SU-DHL-6 (cell line): ENCODE results near the gene PEX6.
A peak's percentile ranks its signal among the peaks of the same experiment; 100 is the strongest.
"Not testable (repeated sequence)": the region's sequence is repeated elsewhere in the genome, so short reads cannot be mapped to it uniquely, and the experiment has no call there.

Experiments used
- H2AFZ ChIP-seq: fragments of 200-600 bp; sonication (generic); 2 replicates; pipeline ENCODE4 v1.6.1; 2014; ENCODE audit warnings: low read depth, mild to moderate bottlenecking, moderate library complexity, mixed read lengths, antibody characterized with exemption, low read length; ENCODE audit not compliant: severe bottlenecking
- H3F3A ChIP-seq: fragments of 200-600 bp; shearing (Covaris generic); 2 replicates; pipeline ENCODE4 v1.6.0; 2016; ENCODE audit warnings: antibody characterized with exemption, mild to moderate bottlenecking; ENCODE audit not compliant: insufficient read depth
- H3K27ac ChIP-seq: fragments of 200-600 bp; sonication (generic); 2 replicates; pipeline ENCODE4 v1.5.1; 2016; ENCODE audit warnings: low read depth, mild to moderate bottlenecking, low read length, moderate library complexity, mixed read lengths
- H3K27me3 ChIP-seq: fragments of 200-600 bp; sonication (generic), shearing (Covaris generic); 2 replicates; pipeline ENCODE4 v1.6.0; 2014; ENCODE audit warnings: mild to moderate bottlenecking, low read length
- H3K36me3 ChIP-seq: fragments of 200-600 bp; sonication (generic); 2 replicates; pipeline ENCODE4 v1.6.1; 2014; ENCODE audit warnings: mild to moderate bottlenecking, low read length, mixed read lengths
- H3K4me2 ChIP-seq: fragments of 300-600, 200-600 bp; shearing (Covaris generic), sonication (generic); 2 replicates; pipeline ENCODE4 v1.6.0; 2014; ENCODE audit warnings: low read length, low read depth, mild to moderate bottlenecking; ENCODE audit not compliant: poor library complexity, severe bottlenecking
- H3K4me3 ChIP-seq: fragments of 200-600 bp; sonication (generic); 2 replicates; pipeline ENCODE4 v1.5.1; 2014; ENCODE audit warnings: antibody characterized with exemption, low read length, mild to moderate bottlenecking, mixed read lengths; ENCODE audit not compliant: insufficient read depth, poor library complexity, severe bottlenecking
- H3K79me2 ChIP-seq: fragments of 200-600 bp; sonication (generic); 2 replicates; pipeline ENCODE4 v1.6.1; 2014; ENCODE audit warnings: mild to moderate bottlenecking, low read length, moderate library complexity; ENCODE audit not compliant: insufficient read depth
- H3K9ac ChIP-seq: fragments of 200-600 bp; sonication (generic); 2 replicates; pipeline ENCODE4 v1.7.0; 2014; ENCODE audit warnings: mild to moderate bottlenecking, low read length
- H3K9me2 ChIP-seq: fragments of 200-600 bp; sonication (generic); replicated peaks from 2 replicates; pipeline ENCODE4 v1.6.1; 2014; ENCODE audit warnings: low read length; ENCODE audit not compliant: insufficient read depth
- H3K9me3 ChIP-seq: fragments of 200-600 bp; sonication (generic); 2 replicates; pipeline ENCODE4 v1.6.1; 2014; ENCODE audit warnings: low read length, mixed read lengths; ENCODE audit not compliant: insufficient read depth
- H4K20me1 ChIP-seq: fragments of 200-600 bp; sonication (generic); 2 replicates; pipeline ENCODE4 v1.6.1; 2014; ENCODE audit warnings: low read depth, mild to moderate bottlenecking, antibody characterized with exemption, low read length, moderate library complexity, mixed read lengths
- CTCF ChIP-seq: fragments of 200-600 bp; sonication (generic); IDR thresholded peaks from one replicate; pipeline ENCODE4 v1.5.1; 2017; ENCODE audit warnings: antibody characterized with exemption, mild to moderate bottlenecking, low read length, moderate library complexity; ENCODE audit not compliant: insufficient read depth, poor library complexity, severe bottlenecking
- EZH2phosphoT487 ChIP-seq: fragments of 200-600 bp; sonication (generic), shearing (Covaris generic); conservative IDR thresholded peaks from 2 replicates; pipeline ENCODE4 v1.6.1; 2018; ENCODE audit warnings: mild to moderate bottlenecking, antibody characterized with exemption, low read length, moderate library complexity, mixed read lengths

Gene PEX6

GRCh38 chr6:42959917-42960242 is 19.1 kb downstream of the PEX6 start:
- H3K4me3 ChIP-seq, result peak overlapping the region; percentile 28
- peak overlapping the region; percentile 27; the same call in 1 of the 2 replicates for H3K9ac ChIP-seq
- no peak for TF ChIP-seq EZH2phosphoT487
- TF ChIP-seq CTCF, result no peak
- no peaks in the 10 kb centered on the region for H3K79me2 ChIP-seq
- no peaks in the 10 kb centered on the region for H4K20me1 ChIP-seq
- H3K9me2 ChIP-seq, result no peaks in the 10 kb centered on the region
- no peaks in the 10 kb centered on the region for H3K36me3 ChIP-seq
- peak overlapping the region; percentile 3 for H2AFZ ChIP-seq
- H3K4me2 ChIP-seq, result peak overlapping the region; percentile 52
- H3K27me3 ChIP-seq, result no peaks in the 10 kb centered on the region
- H3K27ac ChIP-seq, result no peak overlapping the region
- no peaks in the 10 kb centered on the region for H3K9me3 ChIP-seq
- no peaks in the 10 kb centered on the region for H3F3A ChIP-seq

- no peak overlapping the region for H2AFZ ChIP-seq
- H3K79me2 ChIP-seq, result no peaks in the 10 kb centered on the region
- no peaks in the 10 kb centered on the region for H3K36me3 ChIP-seq
- H4K20me1 ChIP-seq, result no peaks in the 10 kb centered on the region
- H3K9me2 ChIP-seq, result no peaks in the 10 kb centered on the region
- no peak overlapping the region for H3K4me2 ChIP-seq
- no peak overlapping the region for H3K4me3 ChIP-seq
- no peaks in the 10 kb centered on the region for H3F3A ChIP-seq
- H3K27me3 ChIP-seq, result no peaks in the 10 kb centered on the region
- no peak overlapping the region for H3K27ac ChIP-seq
- H3K9me3 ChIP-seq, result no peaks in the 10 kb centered on the region
- TF ChIP-seq EZH2phosphoT487 (no peak), CTCF (no peak)
- no peak overlapping the region for H3K9ac ChIP-seq
Observed at GRCh38 chr6:42958125-42958524, 20.9 kb downstream of the PEX6 start.

- H3K9ac ChIP-seq, H3K27ac ChIP-seq, H3K4me3 ChIP-seq, H3K79me2 ChIP-seq, H3F3A ChIP-seq, H3K9me2 ChIP-seq, H3K36me3 ChIP-seq, H3K27me3 ChIP-seq, H2AFZ ChIP-seq, H4K20me1 ChIP-seq, H3K4me2 ChIP-seq, H3K9me3 ChIP-seq: not testable (repeated sequence)
Observed at GRCh38 chr6:42954405-42954804, 24.6 kb downstream of the PEX6 start.

- Histone ChIP-seq H3K4me2 (no peak overlapping the region), H3K9me3 (no peaks in the 10 kb centered on the region), H3K9me2 (no peaks in the 10 kb centered on the region), H4K20me1 (no peaks in the 10 kb centered on the region), H3K79me2 (no peaks in the 10 kb centered on the region), H3K4me3 (no peak overlapping the region), H3F3A (no peaks in the 10 kb centered on the region; the same call in 1 of the 2 replicates), H3K9ac (no peak overlapping the region), H2AFZ (no peak overlapping the region), H3K27me3 (no peaks in the 10 kb centered on the region), H3K36me3 (no peaks in the 10 kb centered on the region), H3K27ac (no peak overlapping the region)
- TF ChIP-seq EZH2phosphoT487 (no peak), CTCF (no peak)
Observed at GRCh38 chr6:42952389-42952788, 26.6 kb downstream of the PEX6 start.
